ENCODE results near the gene VEGFB. TPM values are rescaled to one million over a fixed set of nuclear protein-coding genes. Genes with fewer than 3 reads are reported as not detected.

VEGFB gene
- total RNA-seq, 1 donor from 2014 or later, result 2.3 TPM

DNA sequence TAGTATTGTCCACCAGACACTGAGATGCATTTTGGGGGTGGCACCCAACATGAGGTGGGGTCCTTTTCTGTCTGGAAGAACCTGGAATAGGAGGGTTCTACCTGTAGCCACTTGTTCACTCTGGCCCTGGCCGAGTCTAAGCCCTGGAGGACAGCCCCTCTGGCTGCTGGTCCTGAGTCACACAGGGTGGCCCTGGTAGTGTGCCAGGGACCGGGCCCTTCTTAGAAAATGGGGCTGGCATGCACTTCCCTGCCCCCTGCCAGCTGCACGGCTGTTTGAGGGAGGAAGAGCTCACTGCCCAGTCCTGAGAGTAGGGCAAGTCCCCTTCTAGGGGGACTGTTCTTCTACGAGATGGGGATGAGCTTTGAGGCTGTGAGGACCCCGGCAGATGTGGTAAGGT lies 19.1 kb downstream of the VEGFB start:
- H3K9me3 Mint-ChIP-seq, result no peaks in the 10 kb centered on the region
- no peaks in the 10 kb centered on the region for H3K36me3 ChIP-seq
- no peak overlapping the region for H3K27ac Mint-ChIP-seq
- peak overlapping the region; percentile 95 for H3K4me3 Mint-ChIP-seq
- peaks cover 6% of the 10 kb centered on the region for H3K36me3 Mint-ChIP-seq
- H3K9me3 ChIP-seq (ENCODE audit: low read depth), result no peaks in the 10 kb centered on the region
- peaks cover 15% of the 10 kb centered on the region for H3K27me3 Mint-ChIP-seq (ENCODE audit: insufficient read depth, low read depth)
- H3K4me3 ChIP-seq, result no peak overlapping the region
- peaks cover 11% of the 10 kb centered on the region for H3K79me2 ChIP-seq (ENCODE audit: low read depth)
- no peak for DNase-seq (ENCODE audit: low spot score)
- H3K27me3 ChIP-seq, result no peaks in the 10 kb centered on the region
- H3K4me2 ChIP-seq, result no peak overlapping the region
- H3F3A ChIP-seq (ENCODE audit: low read depth), result peaks cover 34% of the 10 kb centered on the region
- no peak overlapping the region for H2AFZ ChIP-seq (replicated peaks)
- H3K4me1 ChIP-seq, result peaks cover 28% of the 10 kb centered on the region
- peaks cover 25% of the 10 kb centered on the region for H4K20me1 ChIP-seq (ENCODE audit: low read depth)
- peaks cover 35% of the 10 kb centered on the region for H3K4me1 Mint-ChIP-seq
- no peak for TF ChIP-seq EZH2 (IDR thresholded peaks at IDR 0.05)
- no peak for TF ChIP-seq EZH2phosphoT487 (IDR thresholded peaks at IDR 0.05)
- TF ChIP-seq, protein P1, sequence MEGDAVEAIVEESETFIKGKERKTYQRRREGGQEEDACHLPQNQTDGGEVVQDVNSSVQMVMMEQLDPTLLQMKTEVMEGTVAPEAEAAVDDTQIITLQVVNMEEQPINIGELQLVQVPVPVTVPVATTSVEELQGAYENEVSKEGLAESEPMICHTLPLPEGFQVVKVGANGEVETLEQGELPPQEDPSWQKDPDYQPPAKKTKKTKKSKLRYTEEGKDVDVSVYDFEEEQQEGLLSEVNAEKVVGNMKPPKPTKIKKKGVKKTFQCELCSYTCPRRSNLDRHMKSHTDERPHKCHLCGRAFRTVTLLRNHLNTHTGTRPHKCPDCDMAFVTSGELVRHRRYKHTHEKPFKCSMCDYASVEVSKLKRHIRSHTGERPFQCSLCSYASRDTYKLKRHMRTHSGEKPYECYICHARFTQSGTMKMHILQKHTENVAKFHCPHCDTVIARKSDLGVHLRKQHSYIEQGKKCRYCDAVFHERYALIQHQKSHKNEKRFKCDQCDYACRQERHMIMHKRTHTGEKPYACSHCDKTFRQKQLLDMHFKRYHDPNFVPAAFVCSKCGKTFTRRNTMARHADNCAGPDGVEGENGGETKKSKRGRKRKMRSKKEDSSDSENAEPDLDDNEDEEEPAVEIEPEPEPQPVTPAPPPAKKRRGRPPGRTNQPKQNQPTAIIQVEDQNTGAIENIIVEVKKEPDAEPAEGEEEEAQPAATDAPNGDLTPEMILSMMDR (IDR thresholded peaks at IDR 0.05), result no peak
- H3K27ac ChIP-seq, result no peak overlapping the region
- H3K9ac ChIP-seq, result no peak overlapping the region

DNA sequence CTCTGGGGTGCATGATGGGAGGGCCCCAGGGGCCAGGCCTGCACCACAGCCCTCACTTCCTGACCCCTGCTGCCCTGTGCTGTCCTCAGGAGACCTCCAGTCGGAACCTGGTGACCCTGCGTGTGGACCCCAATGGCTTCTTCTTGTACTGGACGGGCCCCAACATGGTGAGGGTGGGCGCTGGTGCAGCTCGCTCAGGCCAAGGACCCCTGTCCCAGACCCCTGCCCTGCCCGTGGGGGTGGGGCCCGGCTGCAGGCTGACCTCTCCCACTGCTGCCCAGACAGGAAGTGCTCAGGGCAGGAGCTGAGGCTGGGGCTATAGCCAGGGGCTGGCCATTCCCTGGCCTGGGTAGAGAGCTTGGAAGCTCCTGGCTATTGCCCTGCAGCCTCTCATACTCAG lies 19.9 kb downstream of the VEGFB start:
- no peaks in the 10 kb centered on the region for H3K36me3 ChIP-seq
- no peaks in the 10 kb centered on the region for H3K9me3 ChIP-seq (ENCODE audit: low read depth)
- no peak overlapping the region for H2AFZ ChIP-seq (replicated peaks)
- H3F3A ChIP-seq (ENCODE audit: low read depth), result peaks cover 26% of the 10 kb centered on the region
- peaks cover 25% of the 10 kb centered on the region for H4K20me1 ChIP-seq (ENCODE audit: low read depth)
- no peak overlapping the region for H3K4me2 ChIP-seq
- no peak overlapping the region for H3K4me3 ChIP-seq
- Mint-ChIP-seq H3K27ac (no peak overlapping the region), H3K4me3 (no peak overlapping the region), H3K27me3 (ENCODE audit: insufficient read depth, low read depth) (peaks cover 10% of the 10 kb centered on the region), H3K4me1 (peaks cover 27% of the 10 kb centered on the region), H3K9me3 (no peaks in the 10 kb centered on the region), H3K36me3 (peaks cover 8% of the 10 kb centered on the region)
- TF ChIP-seq EZH2phosphoT487 (IDR thresholded peaks at IDR 0.05) (no peak), EZH2 (IDR thresholded peaks at IDR 0.05) (no peak)
- TF ChIP-seq, protein P1 (IDR thresholded peaks at IDR 0.05), result no peak
- H3K27ac ChIP-seq, result no peak overlapping the region
- H3K27me3 ChIP-seq, result no peaks in the 10 kb centered on the region
- H3K9ac ChIP-seq, result no peak overlapping the region
- H3K79me2 ChIP-seq (ENCODE audit: low read depth), result peaks cover 11% of the 10 kb centered on the region
- H3K4me1 ChIP-seq, result peaks cover 24% of the 10 kb centered on the region
- DNase-seq (ENCODE audit: low spot score), result no peak

DNA sequence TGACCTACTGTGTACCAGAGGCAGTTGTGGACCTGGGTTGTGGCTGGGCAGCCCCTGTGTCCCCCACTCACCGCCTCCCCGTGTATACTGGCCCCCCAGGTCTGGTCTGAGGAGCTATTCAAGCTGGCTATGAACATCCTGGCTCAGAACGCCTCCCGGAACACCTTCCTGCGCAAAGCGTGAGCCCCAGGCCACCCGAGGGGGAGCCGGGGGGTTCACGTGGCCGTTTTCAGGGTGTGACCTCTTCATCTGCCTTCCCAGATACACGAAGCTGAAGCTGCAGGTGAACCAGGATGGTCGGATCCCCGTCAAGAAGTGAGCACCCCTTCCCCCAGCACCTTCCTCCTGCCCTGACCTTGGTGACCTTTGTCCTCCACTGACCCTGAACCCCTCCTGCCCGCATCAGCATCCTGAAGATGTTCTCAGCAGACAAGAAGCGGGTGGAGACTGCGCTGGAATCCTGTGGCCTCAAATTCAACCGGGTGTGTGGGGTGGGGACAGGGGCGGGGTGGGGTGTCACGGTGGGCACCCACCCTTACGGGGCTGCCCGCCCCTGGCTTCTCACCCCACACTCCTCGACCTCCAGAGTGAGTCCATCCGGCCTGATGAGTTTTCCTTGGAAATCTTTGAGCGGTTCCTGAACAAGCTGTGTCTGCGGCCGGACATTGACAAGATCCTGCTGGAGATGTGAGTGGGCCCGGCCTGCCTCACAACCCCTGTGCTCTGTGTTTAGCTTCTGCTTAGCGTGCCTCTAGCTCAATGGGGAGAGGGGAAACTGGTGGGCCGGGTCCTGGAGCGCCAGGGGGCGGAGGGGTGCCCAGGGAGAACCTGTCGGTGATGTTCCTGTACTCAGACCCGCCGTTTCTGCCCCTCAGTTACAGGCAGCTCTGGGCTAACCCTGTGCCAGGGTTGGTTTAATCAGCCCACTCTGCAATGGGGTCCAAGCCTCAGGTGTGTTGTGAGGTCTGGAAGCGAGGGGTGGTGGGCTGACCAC lies 21.0 kb downstream of the VEGFB start:
- no peak overlapping the region for H3K4me3 Mint-ChIP-seq

More for the DNA sequence above, 21.0 kb downstream of the VEGFB start:
- Histone ChIP-seq H3K36me3 (no peaks in the 10 kb centered on the region), H3K4me1 (peaks cover 13% of the 10 kb centered on the region), H3K9me3 (ENCODE audit: low read depth) (no peaks in the 10 kb centered on the region), H3K9ac (no peak overlapping the region), H3F3A (ENCODE audit: low read depth) (peaks cover 15% of the 10 kb centered on the region), H3K4me2 (no peak overlapping the region), H3K27ac (no peak overlapping the region), H2AFZ (replicated peaks) (no peak overlapping the region), H3K4me3 (no peak overlapping the region), H3K27me3 (no peaks in the 10 kb centered on the region), H3K79me2 (ENCODE audit: low read depth) (peaks cover 11% of the 10 kb centered on the region), H4K20me1 (ENCODE audit: low read depth) (peaks cover 25% of the 10 kb centered on the region)
- TF ChIP-seq, protein P1 (IDR thresholded peaks at IDR 0.05), result no peak
- TF ChIP-seq EZH2phosphoT487 (IDR thresholded peaks at IDR 0.05), result no peak
- TF ChIP-seq EZH2 (IDR thresholded peaks at IDR 0.05), result no peak
- H3K9me3 Mint-ChIP-seq, result no peaks in the 10 kb centered on the region
- peaks cover 17% of the 10 kb centered on the region for H3K36me3 Mint-ChIP-seq
- H3K4me1 Mint-ChIP-seq, result peaks cover 17% of the 10 kb centered on the region
- DNase-seq (ENCODE audit: low spot score), result no peak
- H3K27ac Mint-ChIP-seq, result no peak overlapping the region
- H3K27me3 Mint-ChIP-seq (ENCODE audit: insufficient read depth, low read depth), result peaks cover 13% of the 10 kb centered on the region
